ENCODE measurements around the gene TMEM240. TPM values are rescaled to one million over a fixed set of nuclear protein-coding genes. Genes with fewer than 3 reads are reported as not detected.

The TMEM240 gene
- total and polyA plus RNA-seq, 2 of the 8 experiments (the other 6 are each of a cell fraction or from before 2014, with no cell fraction given) = 3.6 to 5.7 TPM

DNA sequence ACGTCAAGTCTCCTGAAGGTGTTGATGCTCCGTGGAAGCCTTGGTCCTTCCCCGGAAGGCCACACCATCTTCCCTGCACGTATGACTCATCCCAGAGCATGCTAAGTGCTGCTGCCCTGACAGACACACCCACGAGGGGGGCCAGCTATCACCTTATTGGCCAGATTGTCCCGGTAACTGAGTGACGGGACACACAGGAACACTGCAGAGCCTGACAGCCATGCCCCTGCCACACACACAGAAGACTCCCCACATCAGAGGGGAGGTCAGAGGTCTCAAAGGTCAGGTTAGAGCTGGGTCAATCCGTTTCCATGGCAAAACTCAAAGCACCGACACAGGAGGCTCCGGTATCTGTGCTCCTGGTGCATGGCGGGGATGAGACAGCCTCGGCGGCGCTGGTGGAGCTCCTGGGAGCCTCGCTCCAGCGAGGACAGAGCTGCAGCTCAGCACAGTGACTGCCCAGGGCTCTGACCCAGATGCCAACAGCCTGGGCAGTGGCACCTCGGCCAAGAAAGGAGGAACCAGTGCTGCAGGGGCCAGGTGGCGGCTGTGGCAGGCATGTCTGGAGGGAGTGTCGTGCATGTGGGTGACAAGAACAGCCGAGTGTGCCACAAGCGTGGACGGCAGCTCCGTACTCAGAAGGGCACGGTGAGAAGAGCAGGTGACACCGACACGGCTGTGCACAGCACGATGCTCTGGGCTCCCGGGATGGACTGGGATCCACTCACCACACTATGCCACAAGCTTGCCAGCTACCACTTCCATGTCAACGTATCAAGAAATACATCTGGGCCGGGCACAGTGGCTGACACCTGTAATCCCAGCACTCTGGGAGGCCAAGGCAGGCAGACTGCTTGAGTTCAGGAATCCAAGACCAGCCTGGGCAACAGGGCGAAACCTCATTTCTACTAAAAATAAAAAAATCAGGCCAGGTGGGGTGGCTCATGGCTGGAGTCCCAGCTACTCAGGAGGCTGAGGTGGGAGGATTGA is 14.8 kb upstream of the TMEM240 start:
- Histone ChIP-seq H2BK120ac (replicated peaks; ENCODE audit: low read depth, low read length) (no peak overlapping the region), H3K27me3 (replicated peaks in 1 of 4; ENCODE audit: control insufficient read depth in 3 of 4, extremely low read depth in 1 of 4, insufficient read depth in 3 of 4, low read length in 3 of 4) (no peaks in the 10 kb centered on the region), H3K9me3 (ENCODE audit: insufficient read depth in 2 of 2, low read depth in 1 of 2, low read length in 1 of 2) (no peaks in the 10 kb centered on the region), H3K79me2 (ENCODE audit: control insufficient read depth in 1 of 2, insufficient read depth in 2 of 2, low read length in 2 of 2) (peaks cover 0 to 17% of the 10 kb centered on the region in 2 experiments; a peak in 1 of 4 replicates), H4K8ac (ENCODE audit: extremely low read depth, insufficient read depth, low read length) (0 out of 2 replicates have a peak overlapping the region, but pooled peaks have one; percentile 36), H2AFZ (ENCODE audit: low read length) (no peak overlapping the region), H4K20me1 (replicated peaks in 1 of 2; ENCODE audit: control insufficient read depth in 1 of 2, insufficient read depth in 2 of 2, low read length in 2 of 2) (peaks cover 13 to 30% of the 10 kb centered on the region in 2 experiments), H2BK15ac (ENCODE audit: low read length) (no peak overlapping the region), H3K36me3 (ENCODE audit: control insufficient read depth in 2 of 4, insufficient read depth in 4 of 4, low read length in 3 of 4) (peaks cover 0 to 1% (median 0%) of the 10 kb centered on the region in 4 experiments; a peak in 2 of 8 replicates), H3K4ac (replicated peaks; ENCODE audit: insufficient read length, low read depth, low read length) (no peak overlapping the region), H3K79me1 (ENCODE audit: low read depth, low read length) (peaks cover 12% of the 10 kb centered on the region), H2BK5ac (ENCODE audit: low read depth, low read length) (no peak overlapping the region), H3K56ac (replicated peaks; ENCODE audit: insufficient read length, low read depth, low read length) (no peak overlapping the region), H3K27ac (ENCODE audit: low read depth, low read length) (no peak overlapping the region), H3K4me1 (replicated peaks in 1 of 4; ENCODE audit: control insufficient read depth in 3 of 4, insufficient read depth in 4 of 4, low read length in 3 of 4) (no peaks in the 10 kb centered on the region; a peak in 2 of 7 replicates), H2BK12ac (ENCODE audit: low read depth, low read length) (no peak overlapping the region), H3K4me3 (ENCODE audit: extremely low read depth in 1 of 4, insufficient read depth in 2 of 4, low read depth in 3 of 4, low read length in 4 of 4) (no peak overlapping the region), H3K18ac (ENCODE audit: extremely low read depth, low read length) (no peak overlapping the region), H3K23ac (ENCODE audit: insufficient read length) (no peak overlapping the region), H4K91ac (replicated peaks; ENCODE audit: insufficient read length, low read length) (no peak overlapping the region), H3K14ac (ENCODE audit: insufficient read length) (no peak overlapping the region), H3K9ac (replicated peaks in 1 of 4; ENCODE audit: extremely low read depth in 1 of 4, low read depth in 3 of 4, low read length in 3 of 4) (no peak overlapping the region), H2BK20ac (ENCODE audit: low read length) (no peak overlapping the region), H2AK5ac (ENCODE audit: low read depth, low read length) (no peak overlapping the region), H3K4me2 (ENCODE audit: insufficient read depth in 1 of 2, low read depth in 2 of 2, low read length in 2 of 2) (no peak overlapping the region), H4K5ac (ENCODE audit: insufficient read length, low read depth, low read length) (no peak overlapping the region), H3K23me2 (ENCODE audit: low read depth, low read length) (no peaks in the 10 kb centered on the region)
- FAIRE-seq = no peak
- 97% methylated on average over 27 of the region's 31 CpGs; no CpG with 5 or more reads in 1 of the 2 experiments for WGBS, 2 experiments (ENCODE audit: extremely low coverage in 1 of 2, insufficient coverage in 1 of 2, insufficient read length in 1 of 2, insufficient replicate concordance in 2 of 2, low coverage in 1 of 2, low lambda C conversion rate in 2 of 2, missing lambda C conversion rate in 1 of 2)
- ChIA-PET POLR2A (ENCODE audit: partially characterized antibody) (interaction anchor here (1.0 to 23.0 kb wide), 5 partner anchors 3 to 140 kb away, joined by 3 to 367 read pairs (median 5); no protein-coding TSS in a partner anchor), CTCF (ENCODE audit: partially characterized antibody) (interaction anchor here (1.0 to 2.1 kb wide), 5 partner anchors 7 to 50 kb away, joined by 3 to 15 read pairs (median 4); no protein-coding TSS in a partner anchor)
- DNase-seq (ENCODE audit: low read depth in 1 of 2, low spot score in 2 of 2) = no peak
- TF ChIP-seq SAP30 (IDR thresholded peaks at IDR 0.05; ENCODE audit: insufficient read depth, insufficient replicate concordance, low read length) = no peak
- 0 out of 2 replicates have a peak, but pooled peaks have one; percentile 25 for TF ChIP-seq POLR2AphosphoS5 (IDR thresholded peaks at IDR 0.05; ENCODE audit: low read depth, low read length)
- no peak for TF ChIP-seq YY1 (IDR thresholded peaks at IDR 0.05; ENCODE audit: low read depth, low read length)
